H1 (cell line): ENCODE results near the gene SDHAF4. TPM values are rescaled to one million over a fixed set of nuclear protein-coding genes. Genes with fewer than 3 reads are reported as not detected.

Experiments
- POLR2AphosphoS5 ChIP-seq: IDR thresholded peaks from 2 replicates; pipeline ENCODE4 v1.6.1; 2011; ENCODE audit warnings: low read depth, low read length
- polyA plus RNA-seq, 7 experiments: library from polyadenylated mRNA; depleted of rRNA in 3 of 7; stranded (reverse) in 5 of 7; unstranded in 2 of 7; fragments of >200 nt in 5 of 7; fragments of 200-250 nt in 2 of 7; gene quantifications; 1 replicate in 5 of 7; 2 replicates in 1 of 7; 4 replicates in 1 of 7; pipeline versions ENCODE4 v1.2.1 to v1.2.3, GENCODE V29; 2011 to 2013; ENCODE audit warnings: missing spikeins in 2 of 7, mixed read lengths in 2 of 7
- total RNA-seq: library from RNA; stranded (reverse); fragmentation: NEBNext Ultra II Directional; extraction: Animal tissue kit (Norgen Biotek cat#: 25700); gene quantifications from 2 replicates; pipeline ENCODE4 v1.2.1, GENCODE V29; 2021
- TF ChIP-seq, protein P1 (sequence below): fragments of 300-600 bp; sonication (generic); IDR thresholded peaks from 2 replicates; pipeline ENCODE4 v1.7.1; 2012; ENCODE audit warnings: low read length, moderate library complexity, mild to moderate bottlenecking, inconsistent platforms; ENCODE audit not compliant: insufficient replicate concordance

Gene SDHAF4
- total and polyA plus RNA-seq, 2 of the 8 experiments (the other 6 are each of a cell fraction or from before 2014, with no cell fraction given): 9.8 to 14.9 TPM

- TF ChIP-seq, protein P1, sequence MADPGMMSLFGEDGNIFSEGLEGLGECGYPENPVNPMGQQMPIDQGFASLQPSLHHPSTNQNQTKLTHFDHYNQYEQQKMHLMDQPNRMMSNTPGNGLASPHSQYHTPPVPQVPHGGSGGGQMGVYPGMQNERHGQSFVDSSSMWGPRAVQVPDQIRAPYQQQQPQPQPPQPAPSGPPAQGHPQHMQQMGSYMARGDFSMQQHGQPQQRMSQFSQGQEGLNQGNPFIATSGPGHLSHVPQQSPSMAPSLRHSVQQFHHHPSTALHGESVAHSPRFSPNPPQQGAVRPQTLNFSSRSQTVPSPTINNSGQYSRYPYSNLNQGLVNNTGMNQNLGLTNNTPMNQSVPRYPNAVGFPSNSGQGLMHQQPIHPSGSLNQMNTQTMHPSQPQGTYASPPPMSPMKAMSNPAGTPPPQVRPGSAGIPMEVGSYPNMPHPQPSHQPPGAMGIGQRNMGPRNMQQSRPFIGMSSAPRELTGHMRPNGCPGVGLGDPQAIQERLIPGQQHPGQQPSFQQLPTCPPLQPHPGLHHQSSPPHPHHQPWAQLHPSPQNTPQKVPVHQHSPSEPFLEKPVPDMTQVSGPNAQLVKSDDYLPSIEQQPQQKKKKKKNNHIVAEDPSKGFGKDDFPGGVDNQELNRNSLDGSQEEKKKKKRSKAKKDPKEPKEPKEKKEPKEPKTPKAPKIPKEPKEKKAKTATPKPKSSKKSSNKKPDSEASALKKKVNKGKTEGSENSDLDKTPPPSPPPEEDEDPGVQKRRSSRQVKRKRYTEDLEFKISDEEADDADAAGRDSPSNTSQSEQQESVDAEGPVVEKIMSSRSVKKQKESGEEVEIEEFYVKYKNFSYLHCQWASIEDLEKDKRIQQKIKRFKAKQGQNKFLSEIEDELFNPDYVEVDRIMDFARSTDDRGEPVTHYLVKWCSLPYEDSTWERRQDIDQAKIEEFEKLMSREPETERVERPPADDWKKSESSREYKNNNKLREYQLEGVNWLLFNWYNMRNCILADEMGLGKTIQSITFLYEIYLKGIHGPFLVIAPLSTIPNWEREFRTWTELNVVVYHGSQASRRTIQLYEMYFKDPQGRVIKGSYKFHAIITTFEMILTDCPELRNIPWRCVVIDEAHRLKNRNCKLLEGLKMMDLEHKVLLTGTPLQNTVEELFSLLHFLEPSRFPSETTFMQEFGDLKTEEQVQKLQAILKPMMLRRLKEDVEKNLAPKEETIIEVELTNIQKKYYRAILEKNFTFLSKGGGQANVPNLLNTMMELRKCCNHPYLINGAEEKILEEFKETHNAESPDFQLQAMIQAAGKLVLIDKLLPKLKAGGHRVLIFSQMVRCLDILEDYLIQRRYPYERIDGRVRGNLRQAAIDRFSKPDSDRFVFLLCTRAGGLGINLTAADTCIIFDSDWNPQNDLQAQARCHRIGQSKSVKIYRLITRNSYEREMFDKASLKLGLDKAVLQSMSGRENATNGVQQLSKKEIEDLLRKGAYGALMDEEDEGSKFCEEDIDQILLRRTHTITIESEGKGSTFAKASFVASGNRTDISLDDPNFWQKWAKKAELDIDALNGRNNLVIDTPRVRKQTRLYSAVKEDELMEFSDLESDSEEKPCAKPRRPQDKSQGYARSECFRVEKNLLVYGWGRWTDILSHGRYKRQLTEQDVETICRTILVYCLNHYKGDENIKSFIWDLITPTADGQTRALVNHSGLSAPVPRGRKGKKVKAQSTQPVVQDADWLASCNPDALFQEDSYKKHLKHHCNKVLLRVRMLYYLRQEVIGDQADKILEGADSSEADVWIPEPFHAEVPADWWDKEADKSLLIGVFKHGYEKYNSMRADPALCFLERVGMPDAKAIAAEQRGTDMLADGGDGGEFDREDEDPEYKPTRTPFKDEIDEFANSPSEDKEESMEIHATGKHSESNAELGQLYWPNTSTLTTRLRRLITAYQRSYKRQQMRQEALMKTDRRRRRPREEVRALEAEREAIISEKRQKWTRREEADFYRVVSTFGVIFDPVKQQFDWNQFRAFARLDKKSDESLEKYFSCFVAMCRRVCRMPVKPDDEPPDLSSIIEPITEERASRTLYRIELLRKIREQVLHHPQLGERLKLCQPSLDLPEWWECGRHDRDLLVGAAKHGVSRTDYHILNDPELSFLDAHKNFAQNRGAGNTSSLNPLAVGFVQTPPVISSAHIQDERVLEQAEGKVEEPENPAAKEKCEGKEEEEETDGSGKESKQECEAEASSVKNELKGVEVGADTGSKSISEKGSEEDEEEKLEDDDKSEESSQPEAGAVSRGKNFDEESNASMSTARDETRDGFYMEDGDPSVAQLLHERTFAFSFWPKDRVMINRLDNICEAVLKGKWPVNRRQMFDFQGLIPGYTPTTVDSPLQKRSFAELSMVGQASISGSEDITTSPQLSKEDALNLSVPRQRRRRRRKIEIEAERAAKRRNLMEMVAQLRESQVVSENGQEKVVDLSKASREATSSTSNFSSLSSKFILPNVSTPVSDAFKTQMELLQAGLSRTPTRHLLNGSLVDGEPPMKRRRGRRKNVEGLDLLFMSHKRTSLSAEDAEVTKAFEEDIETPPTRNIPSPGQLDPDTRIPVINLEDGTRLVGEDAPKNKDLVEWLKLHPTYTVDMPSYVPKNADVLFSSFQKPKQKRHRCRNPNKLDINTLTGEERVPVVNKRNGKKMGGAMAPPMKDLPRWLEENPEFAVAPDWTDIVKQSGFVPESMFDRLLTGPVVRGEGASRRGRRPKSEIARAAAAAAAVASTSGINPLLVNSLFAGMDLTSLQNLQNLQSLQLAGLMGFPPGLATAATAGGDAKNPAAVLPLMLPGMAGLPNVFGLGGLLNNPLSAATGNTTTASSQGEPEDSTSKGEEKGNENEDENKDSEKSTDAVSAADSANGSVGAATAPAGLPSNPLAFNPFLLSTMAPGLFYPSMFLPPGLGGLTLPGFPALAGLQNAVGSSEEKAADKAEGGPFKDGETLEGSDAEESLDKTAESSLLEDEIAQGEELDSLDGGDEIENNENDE: no peak
- no peak for TF ChIP-seq POLR2AphosphoS5
- TF ChIP-seq, all 59 proteins: peak for 1
Measured at GRCh38 chr6:70574643-70575042, 7.9 kb downstream of the SDHAF4 start (continued).
